Brain microvascular endothelial cell (primary cell): Measurements from ENCODE around the gene PABPN1.

Experiments used
- DNase-seq: peaks from one replicate; pipeline ENCODE4 v3.0.0-alpha.2; 2020
- H3K27ac ChIP-seq: fragments of 250-450 bp; sonication (Bioruptor Pico); 2 replicates; pipeline ENCODE4 v1.5.1; 2020; ENCODE audit warnings: mild to moderate bottlenecking, moderate library complexity
- H3K27me3 ChIP-seq: fragments of 250-450 bp; sonication (Bioruptor Pico); replicated peaks from 2 replicates; pipeline ENCODE4 v1.5.1; 2020; ENCODE audit warnings: mild to moderate bottlenecking
- H3K36me3 ChIP-seq: fragments of 250-450 bp; sonication (Bioruptor Pico); replicated peaks from 2 replicates; pipeline ENCODE4 v1.5.1; 2020; ENCODE audit warnings: mild to moderate bottlenecking
- H3K4me3 ChIP-seq: 2 replicates; pipeline ENCODE4 v1.5.1; 2011; ENCODE audit warnings: low read depth, mild to moderate bottlenecking, control low read depth, low read length, moderate library complexity
- in situ Hi-C: cut with HindIII; loops from 2 replicates; pipeline ENCODE4 v1.10.0; 2017; ENCODE audit warnings: low sequenced_read_pairs, low pct_ligation_motif_present
- TF ChIP-seq, protein P1 (sequence below): IDR thresholded peaks from 2 replicates; pipeline ENCODE4 v1.5.1; 2011; ENCODE audit warnings: low read depth, mild to moderate bottlenecking, moderate library complexity, low read length, control low read depth, inconsistent platforms; ENCODE audit errors: missing control alignments

The PABPN1 gene

DNA sequence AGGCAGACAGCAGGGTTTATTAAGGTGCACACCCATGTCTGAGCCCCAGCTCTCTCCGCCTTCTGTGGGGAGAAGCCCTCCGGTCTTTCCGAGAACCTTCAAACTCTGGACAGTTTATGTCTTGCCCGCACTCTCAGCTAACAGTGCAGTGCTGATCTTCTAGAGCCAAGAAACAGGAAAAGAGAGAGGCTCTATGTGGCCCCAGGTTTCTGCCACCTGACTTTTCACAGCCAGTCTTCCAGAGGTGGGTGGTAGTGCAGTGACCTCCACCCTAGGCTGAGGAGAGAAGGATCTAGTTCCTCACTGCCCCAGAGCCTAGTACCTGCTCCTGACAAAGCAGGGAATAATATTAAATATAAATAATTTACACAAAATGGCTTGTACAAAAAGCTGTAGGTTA lies 35.4 kb downstream of the PABPN1 start:
- no peak for DNase-seq

DNA sequence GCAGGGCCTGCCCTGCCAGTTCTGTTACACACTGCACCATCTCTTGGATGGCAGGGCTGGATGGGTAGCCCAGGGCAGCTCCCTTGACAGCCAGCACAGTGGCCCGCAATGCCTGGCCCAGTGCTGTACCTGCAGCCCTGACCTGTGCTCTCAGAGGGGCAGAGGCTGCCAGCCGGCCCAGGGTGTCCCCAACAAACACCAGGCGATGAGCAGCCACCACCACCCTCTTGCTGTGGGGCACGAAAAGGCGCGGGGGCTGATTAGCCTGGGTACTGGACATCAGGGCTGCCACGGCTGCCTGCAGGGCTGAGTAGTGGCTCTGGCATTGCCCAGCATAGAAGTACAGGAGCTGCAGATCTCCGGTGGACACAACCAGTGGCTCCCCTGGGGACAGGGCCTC lies 36.0 kb downstream of the PABPN1 start:
- TF ChIP-seq, protein P1, sequence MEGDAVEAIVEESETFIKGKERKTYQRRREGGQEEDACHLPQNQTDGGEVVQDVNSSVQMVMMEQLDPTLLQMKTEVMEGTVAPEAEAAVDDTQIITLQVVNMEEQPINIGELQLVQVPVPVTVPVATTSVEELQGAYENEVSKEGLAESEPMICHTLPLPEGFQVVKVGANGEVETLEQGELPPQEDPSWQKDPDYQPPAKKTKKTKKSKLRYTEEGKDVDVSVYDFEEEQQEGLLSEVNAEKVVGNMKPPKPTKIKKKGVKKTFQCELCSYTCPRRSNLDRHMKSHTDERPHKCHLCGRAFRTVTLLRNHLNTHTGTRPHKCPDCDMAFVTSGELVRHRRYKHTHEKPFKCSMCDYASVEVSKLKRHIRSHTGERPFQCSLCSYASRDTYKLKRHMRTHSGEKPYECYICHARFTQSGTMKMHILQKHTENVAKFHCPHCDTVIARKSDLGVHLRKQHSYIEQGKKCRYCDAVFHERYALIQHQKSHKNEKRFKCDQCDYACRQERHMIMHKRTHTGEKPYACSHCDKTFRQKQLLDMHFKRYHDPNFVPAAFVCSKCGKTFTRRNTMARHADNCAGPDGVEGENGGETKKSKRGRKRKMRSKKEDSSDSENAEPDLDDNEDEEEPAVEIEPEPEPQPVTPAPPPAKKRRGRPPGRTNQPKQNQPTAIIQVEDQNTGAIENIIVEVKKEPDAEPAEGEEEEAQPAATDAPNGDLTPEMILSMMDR = no peak
- H3K4me3 ChIP-seq = no peak overlapping the region
- H3K27ac ChIP-seq = no peak overlapping the region
- H3K27me3 ChIP-seq = no peaks in the 10 kb centered on the region
- in situ Hi-C loops = no loop called here
- DNase-seq = no peak
- no peaks in the 10 kb centered on the region for H3K36me3 ChIP-seq

More for the DNA sequence above, 35.4 kb downstream of the PABPN1 start:
- in situ Hi-C loops = no loop called here
- H3K27me3 ChIP-seq = no peaks in the 10 kb centered on the region
- no peak overlapping the region for H3K27ac ChIP-seq
- H3K4me3 ChIP-seq = no peak overlapping the region
- no peaks in the 10 kb centered on the region for H3K36me3 ChIP-seq
- TF ChIP-seq, protein P1 = no peak

DNA sequence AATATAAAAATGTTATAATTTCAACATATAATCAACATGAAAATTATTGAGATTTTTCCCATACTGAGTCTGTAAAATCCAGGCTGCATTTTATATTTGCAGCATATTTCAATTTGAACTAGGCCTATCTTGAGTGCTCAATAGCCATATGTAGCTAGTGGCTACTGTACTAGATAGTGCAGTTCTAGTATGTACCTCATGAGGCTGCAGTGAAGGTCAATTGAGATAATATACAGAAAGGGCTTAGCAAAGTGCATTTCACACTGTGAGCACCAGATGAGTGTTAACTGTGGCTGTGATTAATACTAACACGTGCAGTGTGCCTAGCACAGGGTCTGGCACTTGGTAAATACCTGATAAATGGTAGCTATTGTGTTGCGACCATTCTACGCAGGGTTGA lies 36.8 kb downstream of the PABPN1 start:
- H3K27ac ChIP-seq = no peak overlapping the region
- no peaks in the 10 kb centered on the region for H3K27me3 ChIP-seq
- in situ Hi-C loops = no loop called here
- H3K36me3 ChIP-seq = no peaks in the 10 kb centered on the region
- TF ChIP-seq, protein P1 = no peak
- no peak overlapping the region for H3K4me3 ChIP-seq
- no peak for DNase-seq

DNA sequence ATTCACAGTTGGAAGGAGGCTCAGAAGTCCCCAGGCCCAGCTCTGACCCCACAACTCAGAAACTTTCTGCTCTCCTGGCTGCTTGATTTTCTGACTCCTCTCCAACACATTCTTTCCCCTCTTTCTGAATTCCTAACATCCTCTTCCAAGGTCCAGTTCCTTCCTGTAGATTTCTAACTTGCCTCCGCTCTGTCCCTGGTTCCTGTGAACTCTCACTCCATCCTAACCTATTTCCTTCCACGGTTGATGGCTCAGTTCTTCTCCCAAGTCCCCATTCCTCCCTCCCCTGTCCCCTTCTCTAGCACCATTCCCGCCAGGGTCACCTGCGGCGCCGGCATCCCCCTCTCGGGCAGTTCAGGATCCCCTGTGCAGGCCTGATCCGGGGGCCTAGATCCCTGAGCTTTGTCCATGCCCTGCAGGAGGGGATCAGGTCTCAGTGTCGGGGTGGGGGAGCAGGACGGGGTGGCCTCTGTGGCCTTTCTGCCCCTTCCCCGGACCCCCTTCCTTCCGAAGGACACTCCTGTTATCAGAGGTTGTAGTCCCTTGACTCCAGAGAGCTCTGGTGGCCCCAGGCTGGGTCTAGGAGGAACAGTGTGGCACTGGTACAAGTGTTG lies 37.4 kb downstream of the PABPN1 start:
- Histone ChIP-seq H3K27ac (no peak overlapping the region), H3K27me3 (no peaks in the 10 kb centered on the region), H3K36me3 (no peaks in the 10 kb centered on the region), H3K4me3 (no peak overlapping the region)
- in situ Hi-C loops = no loop called here
- DNase-seq = no peak
- TF ChIP-seq, protein P1 = no peak

DNA sequence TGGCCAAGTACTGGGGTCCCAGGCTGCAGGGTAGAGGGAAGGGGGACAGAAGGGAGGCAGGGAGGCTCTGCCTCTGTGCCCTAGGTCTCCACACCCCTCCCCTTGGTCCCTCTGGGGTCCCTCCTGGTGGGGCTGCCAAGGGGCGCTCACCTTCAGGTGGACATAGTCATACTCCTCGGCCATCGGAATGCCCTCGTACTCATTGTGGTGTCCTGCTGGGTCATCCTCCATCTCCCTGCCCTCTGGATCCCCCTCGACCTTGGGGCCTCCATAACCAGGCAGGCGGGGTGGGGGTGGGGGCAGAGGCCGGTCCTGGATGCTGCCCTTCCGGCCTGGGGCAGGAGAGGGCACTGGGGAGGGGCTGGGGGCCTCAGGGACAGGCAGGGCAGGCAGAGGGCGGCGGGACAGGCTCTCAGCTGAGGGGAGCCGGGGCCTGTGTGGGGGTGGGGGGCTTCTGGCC lies 37.9 kb downstream of the PABPN1 start:
- TF ChIP-seq, protein P1 = no peak
- H3K27ac ChIP-seq = no peak overlapping the region
- in situ Hi-C loops = no loop called here
- no peak overlapping the region for H3K4me3 ChIP-seq
- H3K27me3 ChIP-seq = no peaks in the 10 kb centered on the region
- no peaks in the 10 kb centered on the region for H3K36me3 ChIP-seq
- no peak for DNase-seq
